Prostate gland (tissue), 2 donors: ENCODE data around the gene HRH2. TPM values are rescaled to one million over a fixed set of nuclear protein-coding genes. Genes with fewer than 3 reads are reported as not detected.

Experiments used
- DNase-seq: peaks from one replicate; pipeline ENCODE4 v3.0.0-alpha.2; 2019; ENCODE audit warnings: low spot score
- H3K27ac ChIP-seq, 2 donors: fragments of 200-600 bp; sonication (generic); 2 replicates each; pipeline ENCODE4 v1.5.1; 2017 to 2019
- H3K27me3 ChIP-seq: fragments of 200-600 bp; sonication (generic); replicated peaks from 2 replicates; pipeline ENCODE4 v1.5.1; 2019; ENCODE audit not compliant: insufficient read depth
- H3K36me3 ChIP-seq, 2 donors: fragments of 200-600 bp; sonication (generic); 1 replicate in 1 of 2; 2 replicates in 1 of 2; pipeline versions ENCODE4 v1.5.1 to v1.8.1; 2017 to 2019
- H3K4me1 ChIP-seq: fragments of 200-600 bp; sonication (generic); replicated peaks from 2 replicates; pipeline ENCODE4 v1.5.1; 2019
- H3K4me3 ChIP-seq, 2 donors: fragments of 200-600 bp; sonication (generic); 2 replicates each; pipeline ENCODE4 v1.5.1; 2017 to 2019
- H3K9me3 ChIP-seq: fragments of 200-600 bp; sonication (generic); 2 replicates; pipeline ENCODE4 v1.5.1; 2017
- POLR2A ChIP-seq: fragments of 450-650 bp; IDR thresholded peaks from one replicate; pipeline ENCODE4 v1.6.1; 2016; ENCODE audit warnings: antibody characterized with exemption, mild to moderate bottlenecking
- POLR2AphosphoS5 ChIP-seq: sonication (generic); formaldehyde crosslinking; IDR thresholded peaks from one replicate; pipeline ENCODE4 v1.6.1; 2017; ENCODE audit warnings: antibody characterized with exemption
- WGBS: methylation state at CpG from one replicate; pipeline ENCODE4 v1.1.5; 2018; 5-methylcytosine and 5-hydroxymethylcytosine counted together
- intact Hi-C: fragments of 100-400 bp; cut with DNase I; formaldehyde crosslinking; loops from one replicate; pipeline ENCODE4 v1.14.2; 2022
- total RNA-seq, 2 donors: library from RNA; depleted of rRNA; stranded (reverse); fragments of >200 nt; gene quantifications; one replicate each; pipeline ENCODE4 v1.1.0, GENCODE V29; 2016
- TF ChIP-seq, protein P1 (sequence below), 4 experiments: fragments of 200-600 bp in 2 of 4; fragments of 450-650 bp in 2 of 4; sonication (generic) in 2 of 4; IDR thresholded peaks; 1 replicate in 3 of 4; 2 replicates in 1 of 4; pipeline ENCODE4 v1.5.1; 2016 to 2019; ENCODE audit warnings: antibody characterized with exemption in 4 of 4, mild to moderate bottlenecking in 2 of 4, moderate library complexity in 2 of 4

HRH2 gene
- total RNA-seq, 2 donors from 2014 or later: 0.55 to 5.3 TPM

DNA sequence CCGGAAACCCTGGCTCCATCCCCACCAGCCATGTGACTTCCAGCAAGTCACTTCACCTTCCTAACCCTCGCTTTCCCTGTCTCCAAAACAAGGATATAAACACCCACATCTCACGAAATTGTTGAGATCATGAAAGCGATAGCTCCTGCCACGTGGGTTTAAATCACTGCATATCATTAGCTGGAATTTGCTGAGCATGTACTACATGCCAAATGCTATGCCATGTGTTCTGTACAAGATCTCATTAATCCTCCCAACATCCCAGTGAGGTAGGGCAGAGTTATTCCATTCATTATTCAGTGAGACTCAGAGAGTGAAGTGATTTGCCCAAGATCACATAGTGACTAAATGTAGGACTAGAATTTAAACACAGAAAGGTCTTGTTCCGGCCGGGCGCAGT, 29.2 kb upstream of the HRH2 start:
- Histone ChIP-seq H3K4me1 (no peaks in the 10 kb centered on the region), H3K36me3 (no peaks in the 10 kb centered on the region), H3K4me3 (no peak overlapping the region), H3K9me3 (no peaks in the 10 kb centered on the region), H3K27me3 (no peaks in the 10 kb centered on the region), H3K27ac (no peak overlapping the region)
- 74% methylated on average over 8 of the region's 8 CpGs for WGBS
- TF ChIP-seq POLR2A (no peak), POLR2AphosphoS5 (no peak)
- TF ChIP-seq, protein P1, sequence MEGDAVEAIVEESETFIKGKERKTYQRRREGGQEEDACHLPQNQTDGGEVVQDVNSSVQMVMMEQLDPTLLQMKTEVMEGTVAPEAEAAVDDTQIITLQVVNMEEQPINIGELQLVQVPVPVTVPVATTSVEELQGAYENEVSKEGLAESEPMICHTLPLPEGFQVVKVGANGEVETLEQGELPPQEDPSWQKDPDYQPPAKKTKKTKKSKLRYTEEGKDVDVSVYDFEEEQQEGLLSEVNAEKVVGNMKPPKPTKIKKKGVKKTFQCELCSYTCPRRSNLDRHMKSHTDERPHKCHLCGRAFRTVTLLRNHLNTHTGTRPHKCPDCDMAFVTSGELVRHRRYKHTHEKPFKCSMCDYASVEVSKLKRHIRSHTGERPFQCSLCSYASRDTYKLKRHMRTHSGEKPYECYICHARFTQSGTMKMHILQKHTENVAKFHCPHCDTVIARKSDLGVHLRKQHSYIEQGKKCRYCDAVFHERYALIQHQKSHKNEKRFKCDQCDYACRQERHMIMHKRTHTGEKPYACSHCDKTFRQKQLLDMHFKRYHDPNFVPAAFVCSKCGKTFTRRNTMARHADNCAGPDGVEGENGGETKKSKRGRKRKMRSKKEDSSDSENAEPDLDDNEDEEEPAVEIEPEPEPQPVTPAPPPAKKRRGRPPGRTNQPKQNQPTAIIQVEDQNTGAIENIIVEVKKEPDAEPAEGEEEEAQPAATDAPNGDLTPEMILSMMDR (IDR thresholded peaks at IDR 0.05): no peak
- intact Hi-C loops: no loop called here
- no peak for DNase-seq

DNA sequence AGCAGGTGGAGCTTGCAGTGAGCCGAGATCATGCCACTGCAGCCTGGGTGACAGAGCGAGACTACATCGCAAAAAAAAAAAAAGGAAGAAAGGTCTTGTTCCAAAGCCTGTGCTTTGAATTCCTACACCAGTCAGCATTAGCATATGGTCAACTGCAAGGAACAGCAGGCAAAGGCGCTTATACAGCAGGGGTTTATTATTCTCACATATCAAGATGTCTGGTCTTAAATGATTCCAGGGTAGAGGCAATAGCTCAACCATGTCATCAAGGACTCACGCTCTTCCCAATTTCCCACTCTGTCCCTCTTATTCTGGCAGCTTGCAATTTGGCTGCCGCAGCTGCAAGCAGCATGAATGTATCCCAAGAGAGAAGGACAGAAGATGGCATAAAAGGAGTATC, 28.6 kb upstream of the HRH2 start:
- no peak overlapping the region for H3K27ac ChIP-seq
- H3K9me3 ChIP-seq: no peaks in the 10 kb centered on the region
- H3K4me3 ChIP-seq: no peak overlapping the region
- H3K4me1 ChIP-seq: no peaks in the 10 kb centered on the region
- intact Hi-C loops: no loop called here
- H3K36me3 ChIP-seq: no peaks in the 10 kb centered on the region
- DNase-seq: no peak
- 83% methylated on average over 6 of the region's 6 CpGs for WGBS
- TF ChIP-seq, protein P1 (IDR thresholded peaks at IDR 0.05): no peak
- TF ChIP-seq POLR2A: no peak
- no peak for TF ChIP-seq POLR2AphosphoS5
- no peaks in the 10 kb centered on the region for H3K27me3 ChIP-seq

DNA sequence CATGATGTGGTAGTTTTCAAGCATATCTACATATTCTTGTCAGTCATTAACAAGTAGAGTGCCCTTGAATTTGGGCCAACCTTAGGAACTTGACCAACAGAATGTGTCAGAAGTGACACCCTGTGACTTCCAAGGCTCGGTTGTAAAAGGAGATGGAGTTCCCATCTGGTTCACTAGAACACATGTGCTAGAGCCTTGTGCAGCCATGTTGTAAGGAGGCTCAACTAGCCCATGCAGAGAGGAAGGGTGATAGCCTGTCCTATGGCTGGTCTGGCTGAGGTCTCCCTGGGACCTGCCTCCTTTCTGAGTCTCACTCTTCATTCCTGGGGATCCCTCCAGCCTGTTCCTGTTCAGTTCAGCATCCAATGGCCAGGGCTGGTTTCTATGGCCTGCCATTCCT, 28.1 kb upstream of the HRH2 start:
- intact Hi-C loops: no loop called here
- no peak for DNase-seq
- no peak overlapping the region for H3K4me3 ChIP-seq
- TF ChIP-seq POLR2A: no peak
- no peak for TF ChIP-seq POLR2AphosphoS5
- TF ChIP-seq, protein P1 (IDR thresholded peaks at IDR 0.05): no peak
- WGBS: 73% methylated on average over 1 of the region's 1 CpG
- H3K27ac ChIP-seq: no peak overlapping the region
- no peaks in the 10 kb centered on the region for H3K36me3 ChIP-seq
- no peaks in the 10 kb centered on the region for H3K9me3 ChIP-seq
- H3K4me1 ChIP-seq: no peaks in the 10 kb centered on the region
- no peaks in the 10 kb centered on the region for H3K27me3 ChIP-seq

DNA sequence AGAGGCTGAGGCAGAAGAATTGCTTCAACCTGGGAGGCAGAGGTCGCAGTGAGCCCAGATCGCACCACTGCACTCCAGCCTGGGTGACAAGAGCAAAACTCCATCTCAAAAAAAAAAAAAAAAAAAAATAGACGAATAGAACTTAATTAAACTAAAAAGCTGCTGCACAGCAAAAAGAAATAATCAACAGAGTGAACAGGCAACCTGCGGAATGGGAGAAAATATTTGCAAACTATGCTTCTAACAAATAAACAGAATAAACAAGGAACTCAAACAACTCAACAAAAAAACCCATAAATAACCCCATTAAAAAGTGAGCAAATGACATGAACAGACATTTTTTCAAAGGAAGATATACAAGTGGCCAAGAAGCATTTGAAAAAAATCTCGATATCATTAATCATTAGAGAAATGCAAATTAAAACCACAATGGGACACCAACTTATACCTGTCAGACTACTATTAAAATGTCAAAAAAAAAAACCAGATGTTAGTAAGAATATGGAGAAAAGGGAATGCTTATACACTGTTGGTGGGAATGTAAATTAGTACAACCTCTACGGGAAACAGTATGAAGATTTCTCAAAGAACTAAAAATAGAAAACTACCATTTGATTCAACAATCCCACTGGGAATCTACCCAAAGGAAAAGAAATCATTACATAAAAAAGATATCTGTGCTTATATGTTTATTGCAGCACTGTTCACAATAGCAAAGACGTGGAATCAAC, 21.9 kb upstream of the HRH2 start:
- H3K36me3 ChIP-seq: no peaks in the 10 kb centered on the region
- intact Hi-C loops: no loop called here
- H3K27me3 ChIP-seq: no peaks in the 10 kb centered on the region
- H3K4me3 ChIP-seq: no peak overlapping the region
- no peak for DNase-seq
- H3K4me1 ChIP-seq: no peaks in the 10 kb centered on the region
- TF ChIP-seq, protein P1 (IDR thresholded peaks at IDR 0.05): no peak
- TF ChIP-seq POLR2A: no peak
- H3K9me3 ChIP-seq: no peaks in the 10 kb centered on the region
- no peak overlapping the region for H3K27ac ChIP-seq
- 54% methylated on average over 7 of the region's 7 CpGs for WGBS

DNA sequence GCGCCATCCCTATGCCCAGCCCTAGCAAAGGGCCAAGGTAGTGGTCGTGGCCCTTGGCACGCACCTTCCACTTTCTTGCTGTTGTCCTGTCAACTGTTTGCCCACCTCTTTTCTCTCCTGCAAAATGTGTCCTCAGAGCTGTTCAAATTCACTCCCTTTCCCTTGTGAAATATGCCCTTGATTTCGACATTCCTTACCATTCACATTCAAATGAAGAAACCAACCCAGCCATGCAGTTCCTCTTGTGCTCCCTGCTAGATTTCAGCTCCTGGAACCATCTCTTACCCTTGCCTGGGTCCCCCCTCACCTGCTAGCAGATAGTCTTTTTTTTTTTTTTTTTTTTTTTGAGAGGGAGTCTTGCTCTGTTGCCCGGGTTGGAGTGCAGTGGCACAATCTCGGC, 19.6 kb upstream of the HRH2 start:
- intact Hi-C loops: no loop called here
- no peaks in the 10 kb centered on the region for H3K36me3 ChIP-seq
- TF ChIP-seq POLR2AphosphoS5 (no peak), POLR2A (no peak)
- TF ChIP-seq, protein P1 (IDR thresholded peaks at IDR 0.05): no peak
- no peaks in the 10 kb centered on the region for H3K9me3 ChIP-seq
- WGBS: 72% methylated on average over 6 of the region's 6 CpGs
- H3K4me3 ChIP-seq: no peak overlapping the region
- H3K27ac ChIP-seq: no peak overlapping the region
- DNase-seq: no peak
- no peaks in the 10 kb centered on the region for H3K4me1 ChIP-seq
- no peaks in the 10 kb centered on the region for H3K27me3 ChIP-seq
